ENCODE data around the gene PAX3. TPM values are rescaled to one million over a fixed set of nuclear protein-coding genes. Genes with fewer than 3 reads are reported as not detected.

PAX3 gene
- total RNA-seq, 2 donors from 2014 or later = not detected

- DNase-seq = peak; percentile 61
- H3K27ac Mint-ChIP-seq = no peak overlapping the region
- Histone ChIP-seq H3K4me1 (ENCODE audit: control insufficient read depth, insufficient read depth, low read length) (peaks cover 8% of the 10 kb centered on the region), H3K27ac (ENCODE audit: low read depth, low read length) (no peak overlapping the region), H3K27me3 (ENCODE audit: control insufficient read depth, insufficient read depth, low read length, poor library complexity, severe bottlenecking) (peaks cover 100% of the 10 kb centered on the region), H3K9me3 (ENCODE audit: control insufficient read depth, low read length) (peaks cover 3% of the 10 kb centered on the region), H3K4me3 (ENCODE audit: low read length) (no peak overlapping the region), H3K9ac (ENCODE audit: extremely low read depth, low read length, poor library complexity, severe bottlenecking) (no peak overlapping the region), H3K36me3 (ENCODE audit: control insufficient read depth, insufficient read depth, low read length) (no peaks in the 10 kb centered on the region)
- H3K36me3 Mint-ChIP-seq (ENCODE audit: low read depth) = no peaks in the 10 kb centered on the region
- TF ChIP-seq CTCF (conservative IDR thresholded peaks at IDR 0.05) = peak; percentile 40
- whole genome bisulfite sequencing, 2 experiments (ENCODE audit: insufficient coverage in 1 of 2, insufficient read length in 1 of 2) = 17 to 18% methylated on average over 8 to 11 of the region's 11 CpGs
- no peak overlapping the region for H3K4me3 Mint-ChIP-seq
- H3K27me3 Mint-ChIP-seq (ENCODE audit: insufficient read depth) = peaks cover 100% of the 10 kb centered on the region
- H3K4me1 Mint-ChIP-seq = peaks cover 38% of the 10 kb centered on the region
- no peaks in the 10 kb centered on the region for H3K9me3 Mint-ChIP-seq
Measured at GRCh38 chr2:222307978-222308730, 9.4 kb upstream of the PAX3 start.

GRCh38 chr2:222307143-222307756, 8.5 kb upstream of the PAX3 start:
- Histone ChIP-seq H3K9me3 (ENCODE audit: control insufficient read depth, low read length) (peaks cover 3% of the 10 kb centered on the region), H3K27me3 (ENCODE audit: control insufficient read depth, insufficient read depth, low read length, poor library complexity, severe bottlenecking) (peaks cover 100% of the 10 kb centered on the region), H3K36me3 (ENCODE audit: control insufficient read depth, insufficient read depth, low read length) (no peaks in the 10 kb centered on the region), H3K9ac (ENCODE audit: extremely low read depth, low read length, poor library complexity, severe bottlenecking) (no peak overlapping the region), H3K27ac (ENCODE audit: low read depth, low read length) (no peak overlapping the region), H3K4me3 (ENCODE audit: low read length) (no peak overlapping the region), H3K4me1 (ENCODE audit: control insufficient read depth, insufficient read depth, low read length) (peaks cover 6% of the 10 kb centered on the region)
- H3K27me3 Mint-ChIP-seq (ENCODE audit: insufficient read depth) = peaks cover 100% of the 10 kb centered on the region
- no peak overlapping the region for H3K27ac Mint-ChIP-seq
- no peaks in the 10 kb centered on the region for H3K9me3 Mint-ChIP-seq
- TF ChIP-seq CTCF (conservative IDR thresholded peaks at IDR 0.05) = no peak
- H3K4me3 Mint-ChIP-seq = peak overlapping the region; percentile 2
- peaks cover 40% of the 10 kb centered on the region for H3K4me1 Mint-ChIP-seq
- peak; percentile 84 for DNase-seq
- H3K36me3 Mint-ChIP-seq (ENCODE audit: low read depth) = no peaks in the 10 kb centered on the region
- 1 to 2% methylated on average over 27 to 34 of the region's 34 CpGs for WGBS, 2 experiments (ENCODE audit: insufficient coverage in 1 of 2, insufficient read length in 1 of 2)

- no peak overlapping the region for H3K4me3 ChIP-seq (ENCODE audit: low read length)
- H3K9me3 ChIP-seq (ENCODE audit: control insufficient read depth, low read length) = peaks cover 3% of the 10 kb centered on the region
- no peak overlapping the region for H3K9ac ChIP-seq (ENCODE audit: extremely low read depth, low read length, poor library complexity, severe bottlenecking)
- H3K4me1 Mint-ChIP-seq = peaks cover 39% of the 10 kb centered on the region
- H3K4me1 ChIP-seq (ENCODE audit: control insufficient read depth, insufficient read depth, low read length) = peaks cover 3% of the 10 kb centered on the region
- TF ChIP-seq CTCF (conservative IDR thresholded peaks at IDR 0.05) = no peak
- H3K27me3 Mint-ChIP-seq (ENCODE audit: insufficient read depth) = peaks cover 100% of the 10 kb centered on the region
- DNase-seq = peak; percentile 68
- H3K27ac Mint-ChIP-seq = no peak overlapping the region
- no peaks in the 10 kb centered on the region for H3K9me3 Mint-ChIP-seq
- 0 to 2% methylated on average over 7 to 27 of the region's 27 CpGs for WGBS, 2 experiments (ENCODE audit: insufficient coverage in 1 of 2, insufficient read length in 1 of 2)
- no peaks in the 10 kb centered on the region for H3K36me3 ChIP-seq (ENCODE audit: control insufficient read depth, insufficient read depth, low read length)
- H3K4me3 Mint-ChIP-seq = peak overlapping the region; percentile 35
- H3K36me3 Mint-ChIP-seq (ENCODE audit: low read depth) = no peaks in the 10 kb centered on the region
- peaks cover 100% of the 10 kb centered on the region for H3K27me3 ChIP-seq (ENCODE audit: control insufficient read depth, insufficient read depth, low read length, poor library complexity, severe bottlenecking)
- no peak overlapping the region for H3K27ac ChIP-seq (ENCODE audit: low read depth, low read length)
Measured at GRCh38 chr2:222306393-222307142, 7.8 kb upstream of the PAX3 start.

All from endodermal cell (in vitro differentiated cells).